A549 (cell line): ENCODE results near the gene HOXD9. TPM values are rescaled to one million over a fixed set of nuclear protein-coding genes. Genes with fewer than 3 reads are reported as not detected.

Experiments
- ATAC-seq, 2 experiments: fragments of 200-7000 bp in 1 of 2; fragments of >200 bp in 1 of 2; cut with Nextera tagmentation in 1 of 2; cut with Tn5 transposase in 1 of 2; 3 replicates each; pipeline versions ENCODE4 v1.8.0 to v1.9.1; 2018 to 2020; ENCODE audit warnings: mild to moderate bottlenecking in 1 of 2, moderate library complexity in 1 of 2
- CTCF ChIA-PET: fragments of 300-600 bp; sonication (Branson Sonifier 250); formaldehyde crosslinking; extraction: SDS; loops from one replicate; lab custom pipeline; 2021; ENCODE audit warnings: antibody characterized with exemption, inconsistent platforms; lab: Yijun Ruan, JAX
- POLR2A ChIA-PET: fragments of 350-600 bp; formaldehyde crosslinking; extraction: SDS; loops from one replicate; lab custom pipeline; 2021; ENCODE audit warnings: antibody characterized with exemption, inconsistent platforms; lab: Yijun Ruan, JAX
- DNase-seq, 2 experiments: peaks; one replicate each; pipeline versions ENCODE4 v3.0.0 to v3.0.0-alpha.2; 2011 to 2016; ENCODE audit warnings: low read depth in 1 of 2, low spot score in 1 of 2
- FAIRE-seq: peaks from 2 replicates; lab custom pipeline; 2011; peaks lifted over from hg19 to GRCh38; lab: Jason Lieb, UNC
- H3K27ac ChIP-seq, 2 experiments: fragments of >200 bp; sonication (Bioruptor Twin); formaldehyde crosslinking; 3 replicates each; pipeline ENCODE4 v1.5.1; 2016 to 2017
- H3K4me1 ChIP-seq: fragments of >200 bp; sonication (Bioruptor Twin); formaldehyde crosslinking; 3 replicates; pipeline ENCODE4 v1.6.1; 2016
- H3K4me2 ChIP-seq: fragments of >200 bp; sonication (Bioruptor Twin); formaldehyde crosslinking; 3 replicates; pipeline ENCODE4 v1.6.1; 2016
- H3K4me3 ChIP-seq: fragments of >200 bp; sonication (Bioruptor Twin); formaldehyde crosslinking; 3 replicates; pipeline ENCODE4 v1.5.1; 2016
- H3K9me3 ChIP-seq: fragments of >200 bp; sonication (Bioruptor Twin); formaldehyde crosslinking; 3 replicates; pipeline ENCODE4 v1.6.1; 2016
- ATOH8 ChIP-seq: fragments of 250-450 bp; sonication (Bioruptor Pico); IDR thresholded peaks from 2 replicates; pipeline ENCODE4 v1.5.0; 2020; ENCODE audit warnings: low read depth, mild to moderate bottlenecking, moderate library complexity
- BHLHE40 ChIP-seq: IDR thresholded peaks from 2 replicates; pipeline ENCODE4 v1.6.1; 2012; ENCODE audit warnings: low read depth, low read length, inconsistent platforms
- CHD4 ChIP-seq: fragments of 200-600 bp; sonication (generic); IDR thresholded peaks from 2 replicates; pipeline ENCODE4 v1.6.1; 2016; ENCODE audit warnings: antibody characterized with exemption, mild to moderate bottlenecking, borderline replicate concordance
- EP300 ChIP-seq, 2 experiments: fragments of >200 bp; sonication (Bioruptor Twin); formaldehyde crosslinking; IDR thresholded peaks; 2 replicates in 1 of 2; 3 replicates in 1 of 2; pipeline ENCODE4 v1.6.1; 2016 to 2017
- HDAC2 ChIP-seq: fragments of 200-600 bp; sonication (generic); IDR thresholded peaks from 2 replicates; pipeline ENCODE4 v1.6.1; 2016
- HOXB13 ChIP-seq: fragments of 250-450 bp; sonication (Bioruptor Pico); IDR thresholded peaks from 2 replicates; pipeline ENCODE4 v1.5.0; 2020; ENCODE audit warnings: low read depth, mild to moderate bottlenecking, moderate library complexity
- PHF8 ChIP-seq: fragments of 200-600 bp; sonication (generic); IDR thresholded peaks from 2 replicates; pipeline ENCODE4 v1.6.1; 2016; ENCODE audit warnings: low read depth, mild to moderate bottlenecking, antibody characterized with exemption, moderate library complexity, borderline replicate concordance
- POLR2AphosphoS2 ChIP-seq: conservative IDR thresholded peaks from 2 replicates; pipeline ENCODE4 v1.6.1; 2012; ENCODE audit warnings: low read length, improper control_type of control experiment, inconsistent platforms
- RAD21 ChIP-seq, 2 experiments: fragments of >200 bp in 1 of 2; sonication (Bioruptor Twin) in 1 of 2; formaldehyde crosslinking in 1 of 2; IDR thresholded peaks in 1 of 2; conservative IDR thresholded peaks in 1 of 2; 2 replicates in 1 of 2; 3 replicates in 1 of 2; pipeline ENCODE4 v1.6.1; 2012 to 2018; ENCODE audit warnings: inconsistent platforms in 1 of 2
- RARB ChIP-seq: fragments of 250-450 bp; sonication (Bioruptor Pico); IDR thresholded peaks from 2 replicates; pipeline ENCODE4 v1.8.0; 2021; ENCODE audit warnings: mild to moderate bottlenecking, moderate library complexity
- SMC3 ChIP-seq: fragments of >200 bp; sonication (Bioruptor Twin); formaldehyde crosslinking; IDR thresholded peaks from 3 replicates; pipeline ENCODE4 v1.6.1; 2018; ENCODE audit warnings: inconsistent platforms
- TP53 ChIP-seq: fragments of 250-450 bp; sonication (Bioruptor Pico); IDR thresholded peaks from 2 replicates; pipeline ENCODE4 v1.5.0; 2021; ENCODE audit warnings: mild to moderate bottlenecking, moderate library complexity
- USF2 ChIP-seq: fragments of 450-650 bp; IDR thresholded peaks from 2 replicates; pipeline ENCODE4 v1.6.1; 2014; ENCODE audit warnings: antibody characterized with exemption
- ZSCAN20 ChIP-seq: fragments of 250-450 bp; sonication (Bioruptor Pico); IDR thresholded peaks from 2 replicates; pipeline ENCODE4 v1.8.0; 2022; ENCODE audit warnings: mild to moderate bottlenecking, moderate library complexity
- WGBS: methylation state at CpG from one replicate; pipeline ENCODE4 v1.1.6; 2017; ENCODE audit errors: missing lambda C conversion rate; 5-methylcytosine and 5-hydroxymethylcytosine counted together
- polyA plus RNA-seq, 4 experiments: library from polyadenylated mRNA; depleted of rRNA in 3 of 4; stranded (reverse); fragments of >200 nt; fragmentation: RNase III in 1 of 4; extraction: RNeasy Plus Mini Kit Qiagen cat#74134 plus additional on column Dnase treatment in 1 of 4; gene quantifications; 2 replicates in 3 of 4; 3 replicates in 1 of 4; pipeline ENCODE4 v1.2.3, GENCODE V29; 2011 to 2017
- TF ChIP-seq, protein P1 (sequence below): fragments of 150-350 bp; IDR thresholded peaks from 2 replicates; pipeline ENCODE4 v1.6.1; 2014; ENCODE audit warnings: low read depth, mild to moderate bottlenecking, low read length
- TF ChIP-seq, protein P2 (sequence below): fragments of >200 bp; sonication (Bioruptor Twin); formaldehyde crosslinking; IDR thresholded peaks from 2 replicates; pipeline ENCODE4 v1.6.1; 2016
- TF ChIP-seq, protein P3 (sequence below): fragments of 200-600 bp; sonication (generic); IDR thresholded peaks from 2 replicates; pipeline ENCODE4 v1.6.1; 2016; ENCODE audit warnings: antibody characterized with exemption, mild to moderate bottlenecking, moderate library complexity

The HOXD9 gene
- polyA plus RNA-seq, 2 of the 4 experiments (the other 2 are of a cell fraction): 0.45 to 1.0 TPM

GRCh38 chr2:176142281-176142680 lies 19.8 kb downstream of the HOXD9 start (continued):
- TF ChIP-seq, protein P1, sequence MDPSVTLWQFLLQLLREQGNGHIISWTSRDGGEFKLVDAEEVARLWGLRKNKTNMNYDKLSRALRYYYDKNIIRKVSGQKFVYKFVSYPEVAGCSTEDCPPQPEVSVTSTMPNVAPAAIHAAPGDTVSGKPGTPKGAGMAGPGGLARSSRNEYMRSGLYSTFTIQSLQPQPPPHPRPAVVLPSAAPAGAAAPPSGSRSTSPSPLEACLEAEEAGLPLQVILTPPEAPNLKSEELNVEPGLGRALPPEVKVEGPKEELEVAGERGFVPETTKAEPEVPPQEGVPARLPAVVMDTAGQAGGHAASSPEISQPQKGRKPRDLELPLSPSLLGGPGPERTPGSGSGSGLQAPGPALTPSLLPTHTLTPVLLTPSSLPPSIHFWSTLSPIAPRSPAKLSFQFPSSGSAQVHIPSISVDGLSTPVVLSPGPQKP: no peak
- TF ChIP-seq USF2 (no peak), RAD21 (conservative IDR thresholded peaks at IDR 0.05 in 1 of 2, IDR thresholded peaks at IDR 0.05 in 1 of 2) (no peak), CHD4 (no peak), ATOH8 (CRISPR knock-in tag) (no peak)
- TF ChIP-seq, protein P2, sequence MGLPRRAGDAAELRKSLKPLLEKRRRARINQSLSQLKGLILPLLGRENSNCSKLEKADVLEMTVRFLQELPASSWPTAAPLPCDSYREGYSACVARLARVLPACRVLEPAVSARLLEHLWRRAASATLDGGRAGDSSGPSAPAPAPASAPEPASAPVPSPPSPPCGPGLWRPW: no peak
- TF ChIP-seq, all 56 proteins: peak for 0

GRCh38 chr2:176145085-176145969 lies 22.8 kb downstream of the HOXD9 start:
- DNase-seq: no peak
- POLR2A ChIA-PET: no interaction called here
- 52% methylated on average over 4 of the region's 4 CpGs for WGBS
- H3K27ac ChIP-seq: no peak overlapping the region
- H3K9me3 ChIP-seq: no peaks in the 10 kb centered on the region
- no peak for TF ChIP-seq HOXB13 (CRISPR knock-in tag)
- TF ChIP-seq ZSCAN20 (CRISPR knock-in tag): no peak
- TF ChIP-seq EP300 (IDR thresholded peaks at IDR 0.05): no peak
- no peak for TF ChIP-seq SMC3
- no peak for TF ChIP-seq BHLHE40
- no peak for TF ChIP-seq TP53 (CRISPR knock-in tag)
- no peak for TF ChIP-seq POLR2AphosphoS2
- no peak for TF ChIP-seq RARB (CRISPR knock-in tag)
- TF ChIP-seq, protein P3, sequence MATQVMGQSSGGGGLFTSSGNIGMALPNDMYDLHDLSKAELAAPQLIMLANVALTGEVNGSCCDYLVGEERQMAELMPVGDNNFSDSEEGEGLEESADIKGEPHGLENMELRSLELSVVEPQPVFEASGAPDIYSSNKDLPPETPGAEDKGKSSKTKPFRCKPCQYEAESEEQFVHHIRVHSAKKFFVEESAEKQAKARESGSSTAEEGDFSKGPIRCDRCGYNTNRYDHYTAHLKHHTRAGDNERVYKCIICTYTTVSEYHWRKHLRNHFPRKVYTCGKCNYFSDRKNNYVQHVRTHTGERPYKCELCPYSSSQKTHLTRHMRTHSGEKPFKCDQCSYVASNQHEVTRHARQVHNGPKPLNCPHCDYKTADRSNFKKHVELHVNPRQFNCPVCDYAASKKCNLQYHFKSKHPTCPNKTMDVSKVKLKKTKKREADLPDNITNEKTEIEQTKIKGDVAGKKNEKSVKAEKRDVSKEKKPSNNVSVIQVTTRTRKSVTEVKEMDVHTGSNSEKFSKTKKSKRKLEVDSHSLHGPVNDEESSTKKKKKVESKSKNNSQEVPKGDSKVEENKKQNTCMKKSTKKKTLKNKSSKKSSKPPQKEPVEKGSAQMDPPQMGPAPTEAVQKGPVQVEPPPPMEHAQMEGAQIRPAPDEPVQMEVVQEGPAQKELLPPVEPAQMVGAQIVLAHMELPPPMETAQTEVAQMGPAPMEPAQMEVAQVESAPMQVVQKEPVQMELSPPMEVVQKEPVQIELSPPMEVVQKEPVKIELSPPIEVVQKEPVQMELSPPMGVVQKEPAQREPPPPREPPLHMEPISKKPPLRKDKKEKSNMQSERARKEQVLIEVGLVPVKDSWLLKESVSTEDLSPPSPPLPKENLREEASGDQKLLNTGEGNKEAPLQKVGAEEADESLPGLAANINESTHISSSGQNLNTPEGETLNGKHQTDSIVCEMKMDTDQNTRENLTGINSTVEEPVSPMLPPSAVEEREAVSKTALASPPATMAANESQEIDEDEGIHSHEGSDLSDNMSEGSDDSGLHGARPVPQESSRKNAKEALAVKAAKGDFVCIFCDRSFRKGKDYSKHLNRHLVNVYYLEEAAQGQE: no peak
- no peak for TF ChIP-seq HDAC2
- no peak for TF ChIP-seq PHF8
- TF ChIP-seq, all 56 proteins: peak for 0
- Histone ChIP-seq H3K4me3 (no peak overlapping the region), H3K4me1 (no peaks in the 10 kb centered on the region), H3K4me2 (no peak overlapping the region)
- ATAC-seq (no peak), FAIRE-seq (no peak)
- CTCF ChIA-PET: interaction anchor here (0.8 to 11.6 kb wide), 5 partner anchors 308 to 1003 kb away, joined by 3 to 196 read pairs (median 26); no protein-coding TSS in a partner anchor
